ENCODE results near the gene ARSB.

GRCh38 chr5:78765116-78765515 is 220.0 kb downstream of the ARSB start:
- TF ChIP-seq MAX (IDR thresholded peaks at IDR 0.05; ENCODE audit: low read depth) (no peak), RFX5 (IDR thresholded peaks at IDR 0.05; ENCODE audit: low read length) (no peak)

All from SK-N-SH (cell line).